H1 (cell line): Measurements from ENCODE around the gene TXNDC15. TPM values are rescaled to one million over a fixed set of nuclear protein-coding genes. Genes with fewer than 3 reads are reported as not detected.

Experiments used
- CTCF ChIA-PET: fragments of 300-600 bp; sonication (Branson Sonifier 250); formaldehyde crosslinking; loops from one replicate; lab custom pipeline; 2021; ENCODE audit not compliant: partially characterized antibody; lab: Charles Lee
- POLR2A ChIA-PET: fragments of 300-600 bp; sonication (Branson Sonifier 250); formaldehyde crosslinking; loops from one replicate; lab custom pipeline; 2021; ENCODE audit warnings: inconsistent platforms; ENCODE audit not compliant: partially characterized antibody; lab: Charles Lee
- DNase-seq, 2 experiments: peaks; one replicate each; pipeline versions ENCODE4 v3.0.0 to v3.0.0-alpha.2; 2010 to 2022; ENCODE audit warnings: low spot score in 2 of 2, low read depth in 1 of 2, mixed read lengths in 1 of 2
- FAIRE-seq: peaks from 2 replicates; lab custom pipeline; 2011; peaks lifted over from hg19 to GRCh38; lab: Jason Lieb, UNC
- H2AFZ ChIP-seq: 2 replicates; pipeline ENCODE4 v1.8.1; 2012; ENCODE audit warnings: low read length, inconsistent platforms
- H2AK5ac ChIP-seq: 2 replicates; pipeline ENCODE4 v1.6.1; 2013; ENCODE audit warnings: low read depth, low read length
- H2BK120ac ChIP-seq: replicated peaks from 2 replicates; pipeline ENCODE3; 2013; ENCODE audit warnings: low read depth, low read length, inconsistent platforms
- H2BK12ac ChIP-seq: 2 replicates; pipeline ENCODE4 v1.6.1; 2013; ENCODE audit warnings: low read depth, low read length
- H2BK15ac ChIP-seq: 2 replicates; pipeline ENCODE4 v1.6.1; 2013; ENCODE audit warnings: low read length
- H2BK20ac ChIP-seq: 2 replicates; pipeline ENCODE4 v1.6.1; 2013; ENCODE audit warnings: low read length
- H2BK5ac ChIP-seq: 2 replicates; pipeline ENCODE4 v1.6.1; 2013; ENCODE audit warnings: low read depth, low read length
- H3K14ac ChIP-seq: 2 replicates; pipeline ENCODE4 v1.6.1; 2013; ENCODE audit warnings: inconsistent platforms; ENCODE audit not compliant: insufficient read length
- H3K18ac ChIP-seq: 2 replicates; pipeline ENCODE4 v1.6.1; 2013; ENCODE audit warnings: low read length; ENCODE audit errors: extremely low read depth
- H3K23ac ChIP-seq: 2 replicates; pipeline ENCODE4 v1.6.1; 2013; ENCODE audit warnings: inconsistent platforms; ENCODE audit not compliant: insufficient read length
- H3K23me2 ChIP-seq: 2 replicates; pipeline ENCODE4 v1.6.1; 2013; ENCODE audit warnings: low read depth, low read length
- H3K27ac ChIP-seq: 2 replicates; pipeline ENCODE4 v1.6.1; 2011; ENCODE audit warnings: low read depth, low read length, inconsistent platforms
- H3K27me3 ChIP-seq, 4 experiments: replicated peaks in 1 of 4; 1 replicate in 1 of 4; 2 replicates in 3 of 4; pipeline versions ENCODE4 v1.6.1 to v1.8.1; 2011 to 2013; ENCODE audit warnings: low read length in 3 of 4, mild to moderate bottlenecking in 3 of 4, inconsistent platforms in 2 of 4, mixed read lengths in 2 of 4, moderate library complexity in 1 of 4; ENCODE audit not compliant: control insufficient read depth in 3 of 4, insufficient read depth in 3 of 4; ENCODE audit errors: extremely low read depth in 1 of 4
- H3K36me3 ChIP-seq, 4 experiments: 2 replicates each; pipeline versions ENCODE4 v1.6.1 to v1.8.1; 2011 to 2013; ENCODE audit warnings: mild to moderate bottlenecking in 4 of 4, low read length in 3 of 4, moderate library complexity in 2 of 4, control low read depth in 1 of 4, inconsistent platforms in 1 of 4; ENCODE audit not compliant: insufficient read depth in 4 of 4, control insufficient read depth in 2 of 4
- H3K4ac ChIP-seq: replicated peaks from 2 replicates; pipeline ENCODE3; 2013; ENCODE audit warnings: low read length, low read depth, mixed read lengths, inconsistent platforms; ENCODE audit not compliant: insufficient read length
- H3K4me1 ChIP-seq, 4 experiments: replicated peaks in 1 of 4; 1 replicate in 1 of 4; 2 replicates in 3 of 4; pipeline versions ENCODE4 v1.6.1 to v1.8.1; 2011 to 2013; ENCODE audit warnings: low read length in 3 of 4, inconsistent platforms in 2 of 4, mixed read lengths in 1 of 4; ENCODE audit not compliant: insufficient read depth in 4 of 4, control insufficient read depth in 3 of 4
- H3K4me2 ChIP-seq, 2 experiments: 2 replicates each; pipeline versions ENCODE4 v1.6.1 to v1.8.1; 2011 to 2013; ENCODE audit warnings: low read depth in 2 of 2, low read length in 2 of 2, control low read depth in 1 of 2, inconsistent platforms in 1 of 2, mild to moderate bottlenecking in 1 of 2; ENCODE audit not compliant: insufficient read depth in 1 of 2
- H3K4me3 ChIP-seq, 4 experiments: fragments of 200-600, 300-600 bp in 1 of 4; sonication (generic), shearing (Covaris generic), sonication (Bioruptor Twin) in 1 of 4; 2 replicates each; pipeline versions ENCODE4 v1.5.1 to v1.8.1; 2011 to 2016; ENCODE audit warnings: low read length in 4 of 4, low read depth in 3 of 4, control low read depth in 2 of 4, inconsistent platforms in 2 of 4, mild to moderate bottlenecking in 2 of 4, mixed read lengths in 1 of 4, moderate library complexity in 1 of 4; ENCODE audit not compliant: insufficient read depth in 2 of 4; ENCODE audit errors: extremely low read depth in 1 of 4
- H3K56ac ChIP-seq: replicated peaks from 2 replicates; pipeline ENCODE3; 2013; ENCODE audit warnings: low read depth, mild to moderate bottlenecking, mixed read lengths, low read length, inconsistent platforms; ENCODE audit not compliant: insufficient read length
- H3K79me1 ChIP-seq: 2 replicates; pipeline ENCODE4 v1.6.1; 2013; ENCODE audit warnings: low read depth, low read length, control low read depth
- H3K79me2 ChIP-seq, 2 experiments: 2 replicates each; pipeline versions ENCODE4 v1.6.1 to v1.8.1; 2012 to 2013; ENCODE audit warnings: low read length in 2 of 2, mild to moderate bottlenecking in 2 of 2, inconsistent platforms in 1 of 2; ENCODE audit not compliant: insufficient read depth in 2 of 2, control insufficient read depth in 1 of 2
- H3K9ac ChIP-seq, 4 experiments: replicated peaks in 1 of 4; 1 replicate in 1 of 4; 2 replicates in 3 of 4; pipeline versions ENCODE4 v1.6.1 to v1.8.1; 2011 to 2013; ENCODE audit warnings: low read depth in 3 of 4, low read length in 3 of 4, control low read depth in 2 of 4, mild to moderate bottlenecking in 2 of 4, moderate library complexity in 2 of 4, inconsistent platforms in 1 of 4; ENCODE audit errors: extremely low read depth in 1 of 4
- H3K9me3 ChIP-seq, 2 experiments: 2 replicates each; pipeline versions ENCODE4 v1.6.1 to v1.8.1; 2012 to 2013; ENCODE audit warnings: mild to moderate bottlenecking in 2 of 2, moderate library complexity in 2 of 2, control low read depth in 1 of 2, inconsistent platforms in 1 of 2, low read depth in 1 of 2, low read length in 1 of 2, mixed read lengths in 1 of 2; ENCODE audit not compliant: insufficient read depth in 2 of 2
- H4K20me1 ChIP-seq, 2 experiments: replicated peaks in 1 of 2; 2 replicates each; pipeline versions ENCODE3 to v1.8.1; 2011 to 2013; ENCODE audit warnings: inconsistent platforms in 2 of 2, low read length in 2 of 2, mild to moderate bottlenecking in 1 of 2; ENCODE audit not compliant: insufficient read depth in 2 of 2, control insufficient read depth in 1 of 2
- H4K5ac ChIP-seq: 2 replicates; pipeline ENCODE4 v1.6.1; 2013; ENCODE audit warnings: low read length, low read depth, mixed read lengths, inconsistent platforms; ENCODE audit not compliant: insufficient read length
- H4K8ac ChIP-seq: 2 replicates; pipeline ENCODE4 v1.8.0; 2013; ENCODE audit warnings: mild to moderate bottlenecking, moderate library complexity, low read length, inconsistent platforms; ENCODE audit not compliant: insufficient read depth; ENCODE audit errors: extremely low read depth
- H4K91ac ChIP-seq: replicated peaks from 2 replicates; pipeline ENCODE3; 2013; ENCODE audit warnings: low read length, mixed read lengths, inconsistent platforms; ENCODE audit not compliant: insufficient read length
- ATF3 ChIP-seq: IDR thresholded peaks from 2 replicates; pipeline ENCODE4 v1.6.1; 2011; ENCODE audit warnings: low read depth, mild to moderate bottlenecking, low read length; ENCODE audit not compliant: insufficient read depth
- CHD1 ChIP-seq: IDR thresholded peaks from 2 replicates; pipeline ENCODE4 v1.6.1; 2012; ENCODE audit warnings: low read depth, low read length, improper control_type of control experiment
- CREB1 ChIP-seq: IDR thresholded peaks from 2 replicates; pipeline ENCODE4 v1.6.1; 2012; ENCODE audit warnings: inconsistent platforms
- CTCF ChIP-seq, 3 experiments: IDR thresholded peaks; 1 replicate in 2 of 3; 2 replicates in 1 of 3; pipeline versions ENCODE4 v1.5.1 to v1.6.1; 2011; ENCODE audit warnings: low read length in 3 of 3, mild to moderate bottlenecking in 3 of 3, inconsistent platforms in 2 of 3, low read depth in 1 of 3, moderate library complexity in 1 of 3; ENCODE audit not compliant: insufficient read depth in 1 of 3; ENCODE audit errors: control extremely low read depth in 1 of 3
- KDM5A ChIP-seq: fragments of 200-600 bp; IDR thresholded peaks from 2 replicates; pipeline ENCODE4 v1.7.1; 2012; ENCODE audit warnings: mild to moderate bottlenecking, low read length, inconsistent platforms, mixed read lengths
- POLR2AphosphoS5 ChIP-seq: IDR thresholded peaks from 2 replicates; pipeline ENCODE4 v1.6.1; 2011; ENCODE audit warnings: low read depth, low read length
- RBBP5 ChIP-seq: IDR thresholded peaks from 2 replicates; pipeline ENCODE4 v1.7.1; 2012; ENCODE audit warnings: low read depth, mild to moderate bottlenecking, inconsistent platforms, low read length, moderate library complexity, borderline replicate concordance
- TEAD4 ChIP-seq: IDR thresholded peaks from 2 replicates; pipeline ENCODE4 v1.6.1; 2012; ENCODE audit warnings: low read depth, low read length, inconsistent platforms, mixed read lengths
- WGBS, 2 experiments: shearing (Covaris generic) in 1 of 2; methylation state at CpG; one replicate each; pipeline versions ENCODE4 v1.1.6 to v1.1.7; 2013 to 2015; ENCODE audit warnings: low lambda C conversion rate in 2 of 2, mixed read lengths in 2 of 2, inconsistent platforms in 1 of 2, low coverage in 1 of 2, missing lambda C conversion rate in 1 of 2; ENCODE audit not compliant: insufficient replicate concordance in 2 of 2, insufficient coverage in 1 of 2, insufficient read length in 1 of 2; ENCODE audit errors: extremely low coverage in 1 of 2, missing lambda C conversion rate in 1 of 2; 5-methylcytosine and 5-hydroxymethylcytosine counted together
- polyA plus RNA-seq, 7 experiments: library from polyadenylated mRNA; depleted of rRNA in 3 of 7; stranded (reverse) in 5 of 7; unstranded in 2 of 7; fragments of >200 nt in 5 of 7; fragments of 200-250 nt in 2 of 7; gene quantifications; 1 replicate in 5 of 7; 2 replicates in 1 of 7; 4 replicates in 1 of 7; pipeline versions ENCODE4 v1.2.1 to v1.2.3, GENCODE V29; 2011 to 2013; ENCODE audit warnings: missing spikeins in 2 of 7, mixed read lengths in 2 of 7
- total RNA-seq: library from RNA; stranded (reverse); fragmentation: NEBNext Ultra II Directional; extraction: Animal tissue kit (Norgen Biotek cat#: 25700); gene quantifications from 2 replicates; pipeline ENCODE4 v1.2.1, GENCODE V29; 2021
- TF ChIP-seq, protein P1 (sequence below): IDR thresholded peaks from 2 replicates; pipeline ENCODE4 v1.6.1; 2012; ENCODE audit warnings: low read length, inconsistent platforms

TXNDC15 gene
- total and polyA plus RNA-seq, 2 of the 8 experiments (the other 6 are each of a cell fraction or from before 2014, with no cell fraction given) = 20.1 to 30.8 TPM

DNA sequence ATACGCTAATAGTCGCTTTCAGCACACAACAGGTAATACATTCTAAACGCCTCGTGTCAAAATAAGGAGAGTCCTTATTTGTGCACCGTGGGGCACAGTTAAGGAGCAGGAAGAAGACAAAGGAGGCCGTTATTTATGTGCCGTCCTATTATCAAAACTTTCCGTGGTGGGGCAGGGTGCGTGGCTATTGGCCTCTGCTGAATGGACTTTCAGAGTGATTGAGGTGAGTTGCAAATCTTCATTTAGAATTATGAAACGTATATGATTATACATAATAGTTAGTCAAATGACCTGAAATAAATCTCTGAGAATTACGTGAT, 27.6 kb upstream of the TXNDC15 start:
- Histone ChIP-seq H3K23me2 (peaks cover 3% of the 10 kb centered on the region), H3K9ac (peak overlapping the region; percentile 79 to 97 (median 80)), H2BK120ac (no peak overlapping the region), H3K79me1 (no peaks in the 10 kb centered on the region), H3K27ac (peak overlapping the region; percentile 66; the same call in 1 of the 2 replicates), H3K4me1 (no peaks in the 10 kb centered on the region), H3K14ac (no peak overlapping the region), H3K56ac (no peak overlapping the region), H2AK5ac (no peak overlapping the region), H2AFZ (0 out of 2 replicates have a peak overlapping the region, but pooled peaks have one; percentile 37), H3K4ac (no peak overlapping the region), H2BK15ac (no peak overlapping the region), H3K36me3 (peaks cover 0 to 3% (median 0%) of the 10 kb centered on the region in 4 experiments; a peak in 1 of 8 replicates), H3K9me3 (no peaks in the 10 kb centered on the region), H3K23ac (no peak overlapping the region), H3K4me2 (peak overlapping the region; percentile 65 to 85), H2BK12ac (no peak overlapping the region), H4K20me1 (no peaks in the 10 kb centered on the region), H3K4me3 (peak overlapping the region; percentile 62 to 88 (median 72)), H2BK20ac (no peak overlapping the region), H3K79me2 (no peaks in the 10 kb centered on the region; a peak in 1 of 4 replicates), H2BK5ac (no peak overlapping the region), H3K18ac (no peak overlapping the region), H4K8ac (no peak overlapping the region), H4K91ac (peak overlapping the region; percentile 13), H4K5ac (no peak overlapping the region), H3K27me3 (no peaks in the 10 kb centered on the region)
- ChIA-PET POLR2A (interaction anchor here (0.7 to 1.8 kb wide), 6 partner anchors 10 to 108 kb away, joined by 3 to 12 read pairs (median 4); partner anchors contain the start of genes CAMLG and PCBD2), CTCF (interaction anchor here (0.9 kb wide), 1 partner anchor 39 kb away, joined by 3 read pairs; no protein-coding TSS in a partner anchor)
- FAIRE-seq (no peak), DNase-seq (no peak)
- 8% methylated on average over 11 of the region's 11 CpGs; no CpG with 5 or more reads in 1 of the 2 experiments for WGBS, 2 experiments
- TF ChIP-seq RBBP5 (no peak), CREB1 (no peak), CHD1 (no peak), KDM5A (no peak), ATF3 (no peak), TEAD4 (no peak), POLR2AphosphoS5 (no peak), CTCF (IDR thresholded peaks at IDR 0.05; ENCODE audit: control extremely low read depth in 1 of 3, insufficient read depth in 1 of 3, low read depth in 1 of 3, low read length in 3 of 3) (no peak)
- TF ChIP-seq, protein P1, sequence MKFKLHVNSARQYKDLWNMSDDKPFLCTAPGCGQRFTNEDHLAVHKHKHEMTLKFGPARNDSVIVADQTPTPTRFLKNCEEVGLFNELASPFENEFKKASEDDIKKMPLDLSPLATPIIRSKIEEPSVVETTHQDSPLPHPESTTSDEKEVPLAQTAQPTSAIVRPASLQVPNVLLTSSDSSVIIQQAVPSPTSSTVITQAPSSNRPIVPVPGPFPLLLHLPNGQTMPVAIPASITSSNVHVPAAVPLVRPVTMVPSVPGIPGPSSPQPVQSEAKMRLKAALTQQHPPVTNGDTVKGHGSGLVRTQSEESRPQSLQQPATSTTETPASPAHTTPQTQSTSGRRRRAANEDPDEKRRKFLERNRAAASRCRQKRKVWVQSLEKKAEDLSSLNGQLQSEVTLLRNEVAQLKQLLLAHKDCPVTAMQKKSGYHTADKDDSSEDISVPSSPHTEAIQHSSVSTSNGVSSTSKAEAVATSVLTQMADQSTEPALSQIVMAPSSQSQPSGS = no peak
